H1 (cell line): ENCODE data around the gene DYSF. TPM values are rescaled to one million over a fixed set of nuclear protein-coding genes. Genes with fewer than 3 reads are reported as not detected.

Experiments
- CTCF ChIA-PET: fragments of 300-600 bp; sonication (Branson Sonifier 250); formaldehyde crosslinking; loops from one replicate; lab custom pipeline; 2021; ENCODE audit not compliant: partially characterized antibody; lab: Charles Lee
- POLR2A ChIA-PET: fragments of 300-600 bp; sonication (Branson Sonifier 250); formaldehyde crosslinking; loops from one replicate; lab custom pipeline; 2021; ENCODE audit warnings: inconsistent platforms; ENCODE audit not compliant: partially characterized antibody; lab: Charles Lee
- DNase-seq, 2 experiments: peaks; one replicate each; pipeline versions ENCODE4 v3.0.0 to v3.0.0-alpha.2; 2010 to 2022; ENCODE audit warnings: low spot score in 2 of 2, low read depth in 1 of 2, mixed read lengths in 1 of 2
- FAIRE-seq: peaks from 2 replicates; lab custom pipeline; 2011; peaks lifted over from hg19 to GRCh38; lab: Jason Lieb, UNC
- H2AFZ ChIP-seq: 2 replicates; pipeline ENCODE4 v1.8.1; 2012; ENCODE audit warnings: low read length, inconsistent platforms
- H2AK5ac ChIP-seq: 2 replicates; pipeline ENCODE4 v1.6.1; 2013; ENCODE audit warnings: low read depth, low read length
- H2BK120ac ChIP-seq: replicated peaks from 2 replicates; pipeline ENCODE3; 2013; ENCODE audit warnings: low read depth, low read length, inconsistent platforms
- H2BK12ac ChIP-seq: 2 replicates; pipeline ENCODE4 v1.6.1; 2013; ENCODE audit warnings: low read depth, low read length
- H2BK15ac ChIP-seq: 2 replicates; pipeline ENCODE4 v1.6.1; 2013; ENCODE audit warnings: low read length
- H2BK20ac ChIP-seq: 2 replicates; pipeline ENCODE4 v1.6.1; 2013; ENCODE audit warnings: low read length
- H2BK5ac ChIP-seq: 2 replicates; pipeline ENCODE4 v1.6.1; 2013; ENCODE audit warnings: low read depth, low read length
- H3K14ac ChIP-seq: 2 replicates; pipeline ENCODE4 v1.6.1; 2013; ENCODE audit warnings: inconsistent platforms; ENCODE audit not compliant: insufficient read length
- H3K18ac ChIP-seq: 2 replicates; pipeline ENCODE4 v1.6.1; 2013; ENCODE audit warnings: low read length; ENCODE audit errors: extremely low read depth
- H3K23ac ChIP-seq: 2 replicates; pipeline ENCODE4 v1.6.1; 2013; ENCODE audit warnings: inconsistent platforms; ENCODE audit not compliant: insufficient read length
- H3K23me2 ChIP-seq: 2 replicates; pipeline ENCODE4 v1.6.1; 2013; ENCODE audit warnings: low read depth, low read length
- H3K27ac ChIP-seq: 2 replicates; pipeline ENCODE4 v1.6.1; 2011; ENCODE audit warnings: low read depth, low read length, inconsistent platforms
- H3K27me3 ChIP-seq, 4 experiments: replicated peaks in 1 of 4; 1 replicate in 1 of 4; 2 replicates in 3 of 4; pipeline versions ENCODE4 v1.6.1 to v1.8.1; 2011 to 2013; ENCODE audit warnings: low read length in 3 of 4, mild to moderate bottlenecking in 3 of 4, inconsistent platforms in 2 of 4, mixed read lengths in 2 of 4, moderate library complexity in 1 of 4; ENCODE audit not compliant: control insufficient read depth in 3 of 4, insufficient read depth in 3 of 4; ENCODE audit errors: extremely low read depth in 1 of 4
- H3K36me3 ChIP-seq, 4 experiments: 2 replicates each; pipeline versions ENCODE4 v1.6.1 to v1.8.1; 2011 to 2013; ENCODE audit warnings: mild to moderate bottlenecking in 4 of 4, low read length in 3 of 4, moderate library complexity in 2 of 4, control low read depth in 1 of 4, inconsistent platforms in 1 of 4; ENCODE audit not compliant: insufficient read depth in 4 of 4, control insufficient read depth in 2 of 4
- H3K4ac ChIP-seq: replicated peaks from 2 replicates; pipeline ENCODE3; 2013; ENCODE audit warnings: low read length, low read depth, mixed read lengths, inconsistent platforms; ENCODE audit not compliant: insufficient read length
- H3K4me1 ChIP-seq, 4 experiments: replicated peaks in 1 of 4; 1 replicate in 1 of 4; 2 replicates in 3 of 4; pipeline versions ENCODE4 v1.6.1 to v1.8.1; 2011 to 2013; ENCODE audit warnings: low read length in 3 of 4, inconsistent platforms in 2 of 4, mixed read lengths in 1 of 4; ENCODE audit not compliant: insufficient read depth in 4 of 4, control insufficient read depth in 3 of 4
- H3K4me2 ChIP-seq, 2 experiments: 2 replicates each; pipeline versions ENCODE4 v1.6.1 to v1.8.1; 2011 to 2013; ENCODE audit warnings: low read depth in 2 of 2, low read length in 2 of 2, control low read depth in 1 of 2, inconsistent platforms in 1 of 2, mild to moderate bottlenecking in 1 of 2; ENCODE audit not compliant: insufficient read depth in 1 of 2
- H3K4me3 ChIP-seq, 4 experiments: fragments of 200-600, 300-600 bp in 1 of 4; sonication (generic), shearing (Covaris generic), sonication (Bioruptor Twin) in 1 of 4; 2 replicates each; pipeline versions ENCODE4 v1.5.1 to v1.8.1; 2011 to 2016; ENCODE audit warnings: low read length in 4 of 4, low read depth in 3 of 4, control low read depth in 2 of 4, inconsistent platforms in 2 of 4, mild to moderate bottlenecking in 2 of 4, mixed read lengths in 1 of 4, moderate library complexity in 1 of 4; ENCODE audit not compliant: insufficient read depth in 2 of 4; ENCODE audit errors: extremely low read depth in 1 of 4
- H3K56ac ChIP-seq: replicated peaks from 2 replicates; pipeline ENCODE3; 2013; ENCODE audit warnings: low read depth, mild to moderate bottlenecking, mixed read lengths, low read length, inconsistent platforms; ENCODE audit not compliant: insufficient read length
- H3K79me1 ChIP-seq: 2 replicates; pipeline ENCODE4 v1.6.1; 2013; ENCODE audit warnings: low read depth, low read length, control low read depth
- H3K79me2 ChIP-seq, 2 experiments: 2 replicates each; pipeline versions ENCODE4 v1.6.1 to v1.8.1; 2012 to 2013; ENCODE audit warnings: low read length in 2 of 2, mild to moderate bottlenecking in 2 of 2, inconsistent platforms in 1 of 2; ENCODE audit not compliant: insufficient read depth in 2 of 2, control insufficient read depth in 1 of 2
- H3K9ac ChIP-seq, 4 experiments: replicated peaks in 1 of 4; 1 replicate in 1 of 4; 2 replicates in 3 of 4; pipeline versions ENCODE4 v1.6.1 to v1.8.1; 2011 to 2013; ENCODE audit warnings: low read depth in 3 of 4, low read length in 3 of 4, control low read depth in 2 of 4, mild to moderate bottlenecking in 2 of 4, moderate library complexity in 2 of 4, inconsistent platforms in 1 of 4; ENCODE audit errors: extremely low read depth in 1 of 4
- H3K9me3 ChIP-seq, 2 experiments: 2 replicates each; pipeline versions ENCODE4 v1.6.1 to v1.8.1; 2012 to 2013; ENCODE audit warnings: mild to moderate bottlenecking in 2 of 2, moderate library complexity in 2 of 2, control low read depth in 1 of 2, inconsistent platforms in 1 of 2, low read depth in 1 of 2, low read length in 1 of 2, mixed read lengths in 1 of 2; ENCODE audit not compliant: insufficient read depth in 2 of 2
- H4K20me1 ChIP-seq, 2 experiments: replicated peaks in 1 of 2; 2 replicates each; pipeline versions ENCODE3 to v1.8.1; 2011 to 2013; ENCODE audit warnings: inconsistent platforms in 2 of 2, low read length in 2 of 2, mild to moderate bottlenecking in 1 of 2; ENCODE audit not compliant: insufficient read depth in 2 of 2, control insufficient read depth in 1 of 2
- H4K5ac ChIP-seq: 2 replicates; pipeline ENCODE4 v1.6.1; 2013; ENCODE audit warnings: low read length, low read depth, mixed read lengths, inconsistent platforms; ENCODE audit not compliant: insufficient read length
- H4K8ac ChIP-seq: 2 replicates; pipeline ENCODE4 v1.8.0; 2013; ENCODE audit warnings: mild to moderate bottlenecking, moderate library complexity, low read length, inconsistent platforms; ENCODE audit not compliant: insufficient read depth; ENCODE audit errors: extremely low read depth
- H4K91ac ChIP-seq: replicated peaks from 2 replicates; pipeline ENCODE3; 2013; ENCODE audit warnings: low read length, mixed read lengths, inconsistent platforms; ENCODE audit not compliant: insufficient read length
- ATF3 ChIP-seq: IDR thresholded peaks from 2 replicates; pipeline ENCODE4 v1.6.1; 2011; ENCODE audit warnings: low read depth, mild to moderate bottlenecking, low read length; ENCODE audit not compliant: insufficient read depth
- CBX8 ChIP-seq: fragments of 300-800, 300-1000 bp; sonication (generic); IDR thresholded peaks from 2 replicates; pipeline ENCODE4 v1.7.1; 2016; ENCODE audit warnings: low read depth, low read length, borderline replicate concordance
- EZH2 ChIP-seq: fragments of 200-600 bp; sonication (generic); IDR thresholded peaks from 2 replicates; pipeline ENCODE4 v1.7.1; 2012; ENCODE audit warnings: low read depth, mild to moderate bottlenecking, moderate library complexity, low read length, inconsistent platforms; ENCODE audit not compliant: severe bottlenecking
- HDAC2 ChIP-seq, 2 experiments: fragments of 300-600 bp in 1 of 2; sonication (generic) in 1 of 2; IDR thresholded peaks; 2 replicates each; pipeline ENCODE4 v1.6.1; 2011 to 2012; ENCODE audit warnings: low read depth in 2 of 2, low read length in 2 of 2, mild to moderate bottlenecking in 2 of 2, moderate library complexity in 2 of 2, borderline replicate concordance in 1 of 2, inconsistent platforms in 1 of 2
- JUND ChIP-seq: IDR thresholded peaks from 2 replicates; pipeline ENCODE4 v1.6.1; 2011; ENCODE audit warnings: mild to moderate bottlenecking, improper control_type of control experiment, low read length
- KDM5A ChIP-seq: fragments of 200-600 bp; IDR thresholded peaks from 2 replicates; pipeline ENCODE4 v1.7.1; 2012; ENCODE audit warnings: mild to moderate bottlenecking, low read length, inconsistent platforms, mixed read lengths
- POLR2AphosphoS5 ChIP-seq: IDR thresholded peaks from 2 replicates; pipeline ENCODE4 v1.6.1; 2011; ENCODE audit warnings: low read depth, low read length
- RAD21 ChIP-seq, 2 experiments: IDR thresholded peaks in 1 of 2; conservative IDR thresholded peaks in 1 of 2; 2 replicates each; pipeline ENCODE4 v1.6.1; 2011; ENCODE audit warnings: low read depth in 2 of 2, low read length in 2 of 2, improper control_type of control experiment in 1 of 2, inconsistent platforms in 1 of 2, mild to moderate bottlenecking in 1 of 2, moderate library complexity in 1 of 2
- RBBP5 ChIP-seq: IDR thresholded peaks from 2 replicates; pipeline ENCODE4 v1.7.1; 2012; ENCODE audit warnings: low read depth, mild to moderate bottlenecking, inconsistent platforms, low read length, moderate library complexity, borderline replicate concordance
- SP4 ChIP-seq: IDR thresholded peaks from 2 replicates; pipeline ENCODE4 v1.6.1; 2012; ENCODE audit warnings: low read length, inconsistent platforms
- TCF12 ChIP-seq: IDR thresholded peaks from 2 replicates; pipeline ENCODE4 v1.6.1; 2011; ENCODE audit warnings: low read depth, mild to moderate bottlenecking, low read length
- TEAD4 ChIP-seq: IDR thresholded peaks from 2 replicates; pipeline ENCODE4 v1.6.1; 2012; ENCODE audit warnings: low read depth, low read length, inconsistent platforms, mixed read lengths
- USF2 ChIP-seq: IDR thresholded peaks from 2 replicates; pipeline ENCODE4 v1.6.1; 2011; ENCODE audit warnings: low read length, improper control_type of control experiment
- WGBS, 2 experiments: shearing (Covaris generic) in 1 of 2; methylation state at CpG; one replicate each; pipeline versions ENCODE4 v1.1.6 to v1.1.7; 2013 to 2015; ENCODE audit warnings: low lambda C conversion rate in 2 of 2, mixed read lengths in 2 of 2, inconsistent platforms in 1 of 2, low coverage in 1 of 2, missing lambda C conversion rate in 1 of 2; ENCODE audit not compliant: insufficient replicate concordance in 2 of 2, insufficient coverage in 1 of 2, insufficient read length in 1 of 2; ENCODE audit errors: extremely low coverage in 1 of 2, missing lambda C conversion rate in 1 of 2; 5-methylcytosine and 5-hydroxymethylcytosine counted together
- polyA plus RNA-seq, 7 experiments: library from polyadenylated mRNA; depleted of rRNA in 3 of 7; stranded (reverse) in 5 of 7; unstranded in 2 of 7; fragments of >200 nt in 5 of 7; fragments of 200-250 nt in 2 of 7; gene quantifications; 1 replicate in 5 of 7; 2 replicates in 1 of 7; 4 replicates in 1 of 7; pipeline versions ENCODE4 v1.2.1 to v1.2.3, GENCODE V29; 2011 to 2013; ENCODE audit warnings: missing spikeins in 2 of 7, mixed read lengths in 2 of 7
- total RNA-seq: library from RNA; stranded (reverse); fragmentation: NEBNext Ultra II Directional; extraction: Animal tissue kit (Norgen Biotek cat#: 25700); gene quantifications from 2 replicates; pipeline ENCODE4 v1.2.1, GENCODE V29; 2021

The DYSF gene
- total and polyA plus RNA-seq, 2 of the 8 experiments (the other 6 are each of a cell fraction or from before 2014, with no cell fraction given): 5.8 to 7.1 TPM

- Histone ChIP-seq H2AFZ (no peak overlapping the region), H2BK5ac (no peak overlapping the region), H3K56ac (no peak overlapping the region), H3K36me3 (no peaks in the 10 kb centered on the region), H3K79me2 (no peaks in the 10 kb centered on the region), H3K79me1 (no peaks in the 10 kb centered on the region), H2BK120ac (no peak overlapping the region), H3K9ac (no peak overlapping the region), H4K91ac (no peak overlapping the region), H3K18ac (no peak overlapping the region), H2BK20ac (no peak overlapping the region), H3K4ac (no peak overlapping the region), H3K4me3 (no peak overlapping the region), H3K9me3 (peaks cover 8 to 16% of the 10 kb centered on the region in 2 experiments; a peak in 2 of 4 replicates), H3K14ac (no peak overlapping the region), H4K20me1 (peaks cover 0 to 7% of the 10 kb centered on the region in 2 experiments), H3K4me2 (no peak overlapping the region), H3K4me1 (no peaks in the 10 kb centered on the region), H4K8ac (no peak overlapping the region), H2BK15ac (no peak overlapping the region), H2BK12ac (no peak overlapping the region), H3K27ac (no peak overlapping the region), H3K23me2 (peaks cover 6% of the 10 kb centered on the region; the same call in 1 of the 2 replicates), H2AK5ac (no peak overlapping the region), H3K27me3 (no peaks in the 10 kb centered on the region), H4K5ac (no peak overlapping the region), H3K23ac (no peak overlapping the region)
- WGBS, 2 experiments: 100% methylated on average over 3 of the region's 3 CpGs; no CpG with 5 or more reads in 1 of the 2 experiments
- FAIRE-seq: no peak
- no peak for DNase-seq
- CTCF ChIA-PET: no interaction called here
- POLR2A ChIA-PET: no interaction called here
- no peak for TF ChIP-seq HDAC2 (IDR thresholded peaks at IDR 0.05; ENCODE audit: borderline replicate concordance in 1 of 2, low read depth in 2 of 2, low read length in 2 of 2)
- TF ChIP-seq RBBP5: no peak
- TF ChIP-seq KDM5A: no peak
- TF ChIP-seq RAD21 (IDR thresholded peaks at IDR 0.05 in 1 of 2, conservative IDR thresholded peaks at IDR 0.05 in 1 of 2; ENCODE audit: low read depth in 2 of 2, low read length in 2 of 2): no peak
- no peak for TF ChIP-seq SP4
- TF ChIP-seq TCF12: no peak
- TF ChIP-seq CBX8: no peak
- TF ChIP-seq EZH2: no peak
- no peak for TF ChIP-seq POLR2AphosphoS5
- no peak for TF ChIP-seq JUND
- no peak for TF ChIP-seq TEAD4
- TF ChIP-seq ATF3: no peak
- TF ChIP-seq USF2: no peak
Measured at GRCh38 chr2:71658771-71659170, 205.4 kb downstream of the DYSF start.
